Smooth muscle cell (in vitro differentiated cells): ENCODE results near the gene TJP1. TPM values are rescaled to one million over a fixed set of nuclear protein-coding genes. Genes with fewer than 3 reads are reported as not detected.

Source experiments
- DNase-seq: peaks from one replicate; lab custom pipeline; 2025; ENCODE audit not compliant: unreplicated experiment; lab: John Stamatoyannopoulos, UW
- H2AFZ ChIP-seq: fragments of 200-600 bp; sonication (generic); 2 replicates; pipeline ENCODE4 v1.6.0; 2016; ENCODE audit warnings: antibody characterized with exemption, low read depth, mild to moderate bottlenecking
- H3F3A ChIP-seq: fragments of 200-600 bp; sonication (generic); 2 replicates; pipeline ENCODE4 v1.6.0; 2017; ENCODE audit warnings: antibody characterized with exemption, low read depth
- H3K27ac ChIP-seq: fragments of 200-600 bp; sonication (generic); 2 replicates; pipeline ENCODE4 v1.5.1; 2016; ENCODE audit warnings: low read depth, mild to moderate bottlenecking
- H3K27me3 ChIP-seq: fragments of 200-600 bp; sonication (generic); 2 replicates; pipeline ENCODE4 v1.6.1; 2016; ENCODE audit warnings: low read depth, mild to moderate bottlenecking
- H3K36me3 ChIP-seq: fragments of 200-600 bp; sonication (generic); 2 replicates; pipeline ENCODE4 v1.5.1; 2016; ENCODE audit warnings: low read depth
- H3K4me1 ChIP-seq: fragments of 200-600 bp; sonication (generic); 2 replicates; pipeline ENCODE4 v1.5.1; 2016; ENCODE audit warnings: low read depth
- H3K4me2 ChIP-seq: fragments of 200-600 bp; sonication (generic); 2 replicates; pipeline ENCODE4 v1.6.0; 2016; ENCODE audit warnings: mild to moderate bottlenecking
- H3K4me3 ChIP-seq: fragments of 200-600 bp; sonication (generic); 2 replicates; pipeline ENCODE4 v1.5.1; 2016; ENCODE audit warnings: mild to moderate bottlenecking
- H3K79me2 ChIP-seq: fragments of 200-600 bp; sonication (generic); 2 replicates; pipeline ENCODE4 v1.6.0; 2016; ENCODE audit warnings: low read depth, mild to moderate bottlenecking
- H3K9ac ChIP-seq: fragments of 200-600 bp; sonication (generic); 2 replicates; pipeline ENCODE4 v1.6.0; 2016; ENCODE audit warnings: low read depth
- H3K9me3 ChIP-seq: fragments of 200-600 bp; sonication (generic); replicated peaks from 2 replicates; pipeline ENCODE4 v1.5.1; 2016; ENCODE audit warnings: low read depth
- H4K20me1 ChIP-seq: fragments of 200-600 bp; sonication (generic); 2 replicates; pipeline ENCODE4 v1.6.0; 2016; ENCODE audit warnings: low read depth
- WGBS: methylation state at CpG from one replicate; pipeline ENCODE4 v1.1.7; 2016; ENCODE audit warnings: low lambda C conversion rate; 5-methylcytosine and 5-hydroxymethylcytosine counted together
- polyA plus RNA-seq: library from polyadenylated mRNA; unstranded; fragments of >200 nt; fragmentation: Nextera tagmentation; extraction: Ambion mirVana; gene quantifications from 2 replicates; pipeline ENCODE4 v1.2.1, GENCODE V29; 2016
- total RNA-seq: library from RNA; depleted of rRNA; stranded (reverse); fragments of >200 nt; gene quantifications from 2 replicates; pipeline ENCODE4 v1.2.3, GENCODE V29; 2014
- TF ChIP-seq, protein P1 (sequence below): fragments of 200-600 bp; sonication (generic); IDR thresholded peaks from 2 replicates; pipeline ENCODE4 v1.5.1; 2017; ENCODE audit warnings: borderline replicate concordance, mild to moderate bottlenecking, antibody characterized with exemption; ENCODE audit not compliant: insufficient read depth, poor library complexity, severe bottlenecking

Gene TJP1
- total and polyA plus RNA-seq, 2 experiments from 2014 or later = 28.4 to 73.1 TPM

DNA sequence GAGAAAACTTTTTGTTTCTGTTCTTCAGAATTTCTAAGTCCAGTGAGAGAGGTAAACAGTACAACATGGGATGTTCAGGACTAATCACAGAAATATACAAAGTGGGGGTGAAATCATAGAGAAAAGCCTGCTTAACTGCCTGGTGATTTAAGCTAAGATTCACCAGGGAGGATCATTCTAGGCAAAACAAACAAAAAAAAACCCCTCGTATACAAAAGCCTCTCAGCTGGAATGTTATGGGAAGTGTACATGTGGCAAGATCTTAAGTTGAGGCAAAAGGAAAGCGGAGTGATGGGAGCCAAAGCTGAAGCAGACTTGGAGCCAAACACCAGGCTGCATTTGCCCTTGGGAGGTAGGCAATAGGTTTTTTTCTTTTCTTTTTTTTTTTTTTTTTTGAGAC is 40.0 kb upstream of the TJP1 start:
- Histone ChIP-seq H3K79me2 (no peaks in the 10 kb centered on the region), H2AFZ (no peak overlapping the region), H3K9ac (no peak overlapping the region), H3K4me2 (peak overlapping the region; percentile 27), H3K9me3 (no peaks in the 10 kb centered on the region), H3K27me3 (no peaks in the 10 kb centered on the region), H3K27ac (no peak overlapping the region), H3K4me1 (no peaks in the 10 kb centered on the region), H3F3A (no peaks in the 10 kb centered on the region), H4K20me1 (no peaks in the 10 kb centered on the region), H3K36me3 (no peaks in the 10 kb centered on the region), H3K4me3 (no peak overlapping the region)
- 44% methylated on average over 2 of the region's 2 CpGs for WGBS
- TF ChIP-seq, protein P1, sequence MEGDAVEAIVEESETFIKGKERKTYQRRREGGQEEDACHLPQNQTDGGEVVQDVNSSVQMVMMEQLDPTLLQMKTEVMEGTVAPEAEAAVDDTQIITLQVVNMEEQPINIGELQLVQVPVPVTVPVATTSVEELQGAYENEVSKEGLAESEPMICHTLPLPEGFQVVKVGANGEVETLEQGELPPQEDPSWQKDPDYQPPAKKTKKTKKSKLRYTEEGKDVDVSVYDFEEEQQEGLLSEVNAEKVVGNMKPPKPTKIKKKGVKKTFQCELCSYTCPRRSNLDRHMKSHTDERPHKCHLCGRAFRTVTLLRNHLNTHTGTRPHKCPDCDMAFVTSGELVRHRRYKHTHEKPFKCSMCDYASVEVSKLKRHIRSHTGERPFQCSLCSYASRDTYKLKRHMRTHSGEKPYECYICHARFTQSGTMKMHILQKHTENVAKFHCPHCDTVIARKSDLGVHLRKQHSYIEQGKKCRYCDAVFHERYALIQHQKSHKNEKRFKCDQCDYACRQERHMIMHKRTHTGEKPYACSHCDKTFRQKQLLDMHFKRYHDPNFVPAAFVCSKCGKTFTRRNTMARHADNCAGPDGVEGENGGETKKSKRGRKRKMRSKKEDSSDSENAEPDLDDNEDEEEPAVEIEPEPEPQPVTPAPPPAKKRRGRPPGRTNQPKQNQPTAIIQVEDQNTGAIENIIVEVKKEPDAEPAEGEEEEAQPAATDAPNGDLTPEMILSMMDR = no peak
- no peak for DNase-seq

DNA sequence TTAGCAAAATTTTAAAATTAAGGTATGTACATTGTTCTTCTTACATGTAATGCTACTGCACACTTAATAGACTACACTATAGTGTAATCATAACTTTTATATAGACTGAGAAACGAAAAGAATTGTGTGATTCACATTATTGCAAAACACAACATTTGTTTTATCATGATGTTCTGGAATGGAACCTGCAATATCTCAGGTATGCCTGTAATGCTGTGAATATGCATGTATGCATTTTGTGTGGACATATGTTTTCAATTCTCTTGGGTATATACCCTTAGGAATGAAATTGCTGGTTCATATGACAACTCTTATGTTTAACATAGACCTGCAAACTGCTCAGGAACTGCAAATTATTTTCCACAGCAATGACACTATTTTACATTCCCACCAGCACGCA is 38.6 kb upstream of the TJP1 start:
- TF ChIP-seq, protein P1 = no peak
- no peaks in the 10 kb centered on the region for H3F3A ChIP-seq
- no peaks in the 10 kb centered on the region for H3K4me1 ChIP-seq
- no peaks in the 10 kb centered on the region for H3K79me2 ChIP-seq
- H2AFZ ChIP-seq = no peak overlapping the region
- no peaks in the 10 kb centered on the region for H4K20me1 ChIP-seq
- H3K9ac ChIP-seq = no peak overlapping the region
- no peak overlapping the region for H3K4me3 ChIP-seq
- H3K36me3 ChIP-seq = no peaks in the 10 kb centered on the region
- WGBS = 96% methylated on average over 2 of the region's 2 CpGs
- no peak overlapping the region for H3K4me2 ChIP-seq
- no peak overlapping the region for H3K27ac ChIP-seq
- H3K9me3 ChIP-seq = no peaks in the 10 kb centered on the region
- H3K27me3 ChIP-seq = no peaks in the 10 kb centered on the region
- DNase-seq = no peak

DNA sequence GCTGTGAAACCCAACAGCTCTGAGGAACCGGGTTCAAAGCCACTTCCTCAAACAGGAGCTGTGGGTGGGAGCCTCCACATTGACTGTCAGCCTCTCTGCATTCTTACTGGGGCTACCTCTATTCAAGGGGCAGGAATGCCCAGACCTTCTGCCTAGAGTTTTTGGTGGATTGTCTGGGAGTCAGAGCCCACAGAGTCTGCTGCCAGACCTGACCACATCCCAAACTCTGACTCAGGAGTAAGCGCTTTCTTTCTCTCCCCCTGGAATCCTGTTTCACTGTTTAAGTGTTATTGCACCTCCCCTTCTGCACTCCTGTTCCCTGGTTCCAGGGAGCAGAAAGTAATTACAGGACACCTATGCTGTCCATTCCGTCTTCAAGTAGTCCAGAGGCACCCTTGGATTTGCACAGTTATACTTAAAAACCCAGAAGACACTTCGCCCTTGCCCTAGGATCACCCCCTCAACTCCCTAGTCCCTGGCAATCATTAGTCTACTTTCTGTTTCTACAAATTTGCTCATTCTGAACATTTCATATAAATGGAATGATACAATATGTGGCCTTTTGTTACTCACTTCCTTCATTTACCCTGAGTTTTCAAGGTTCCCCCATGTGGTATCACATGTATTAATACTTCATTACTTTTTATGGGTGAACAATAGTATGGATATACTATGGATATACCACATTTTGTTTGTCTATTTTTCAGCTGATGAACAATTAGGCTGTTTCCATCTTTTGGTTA is 37.9 kb upstream of the TJP1 start:
- H3K9me3 ChIP-seq = no peaks in the 10 kb centered on the region
- no peak overlapping the region for H3K9ac ChIP-seq
- 80% methylated on average over 4 of the region's 4 CpGs for WGBS
- H3K4me2 ChIP-seq = no peak overlapping the region
- no peaks in the 10 kb centered on the region for H4K20me1 ChIP-seq
- no peak for DNase-seq
- no peak overlapping the region for H3K4me3 ChIP-seq
- H3K27ac ChIP-seq = peak overlapping the region; percentile 51
- H3K27me3 ChIP-seq = no peaks in the 10 kb centered on the region
- TF ChIP-seq, protein P1 = no peak
- no peaks in the 10 kb centered on the region for H3F3A ChIP-seq
- H3K4me1 ChIP-seq = no peaks in the 10 kb centered on the region
- H3K36me3 ChIP-seq = no peaks in the 10 kb centered on the region
- no peaks in the 10 kb centered on the region for H3K79me2 ChIP-seq
- no peak overlapping the region for H2AFZ ChIP-seq

DNA sequence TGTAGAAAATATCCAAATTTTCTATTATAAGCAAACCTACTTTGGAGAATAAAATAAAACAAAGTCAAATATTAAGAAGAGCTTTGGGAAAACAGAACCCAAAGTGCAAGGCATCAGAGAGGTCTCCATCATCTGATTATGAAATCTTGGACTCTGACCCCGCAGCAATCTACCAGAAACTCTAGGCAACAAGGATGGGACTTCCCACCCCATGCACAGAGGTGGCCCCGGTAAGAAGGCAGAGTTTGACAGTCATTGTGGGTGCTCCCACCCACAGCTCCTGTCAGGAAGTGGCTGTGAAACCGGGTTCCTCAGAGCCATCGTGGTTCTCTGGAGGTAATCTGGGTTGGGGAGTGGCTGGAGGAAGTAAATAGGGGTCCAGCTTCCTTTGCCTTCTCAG is 37.0 kb upstream of the TJP1 start:
- no peaks in the 10 kb centered on the region for H3K36me3 ChIP-seq
- DNase-seq = no peak
- no peak overlapping the region for H3K27ac ChIP-seq
- TF ChIP-seq, protein P1 = no peak
- 88% methylated on average over 4 of the region's 4 CpGs for WGBS
- H3K4me2 ChIP-seq = no peak overlapping the region
- no peaks in the 10 kb centered on the region for H4K20me1 ChIP-seq
- H3K4me3 ChIP-seq = no peak overlapping the region
- H3K9ac ChIP-seq = no peak overlapping the region
- H3K79me2 ChIP-seq = no peaks in the 10 kb centered on the region
- no peaks in the 10 kb centered on the region for H3K4me1 ChIP-seq
- H3F3A ChIP-seq = no peaks in the 10 kb centered on the region
- H3K27me3 ChIP-seq = no peaks in the 10 kb centered on the region
- H3K9me3 ChIP-seq = no peaks in the 10 kb centered on the region
- H2AFZ ChIP-seq = no peak overlapping the region
